ENCODE results near the gene RBM47. TPM values are rescaled to one million over a fixed set of nuclear protein-coding genes. Genes with fewer than 3 reads are reported as not detected.

The RBM47 gene
- total and polyA plus RNA-seq, 8 donors, result 12.3 to 59.6 (median 32.4) TPM

- Histone ChIP-seq H3K27me3 (no peaks in the 10 kb centered on the region), H3K9me3 (no peaks in the 10 kb centered on the region), H3K27ac (peak overlapping the region in 2 of 4 donors; percentile 63 to 67), H3K36me3 (no peaks in the 10 kb centered on the region), H3K4me3 (no peak overlapping the region), H3K4me1 (peaks cover 0 to 42% (median 0%) of the 10 kb centered on the region in 3 donors)
- TF ChIP-seq CTCF (IDR thresholded peaks at IDR 0.05), result no peak
- ATAC-seq (peak; percentile 78 to 89 (median 80)), FAIRE-seq (no peak), DNase-seq (peak in 4 of 6 donors; percentile 41 to 76 (median 65))
- 76 to 78% methylated on average over 13 of the region's 13 CpGs for WGBS, 2 donors
- intact Hi-C loops (cut with DNase I), result no loop called here
Observed at GRCh38 chr4:40621592-40622512, 7.8 kb downstream of the RBM47 start.

GRCh38 chr4:40621229-40621591 is 8.5 kb downstream of the RBM47 start:
- H3K4me3 ChIP-seq, result no peak overlapping the region
- no peaks in the 10 kb centered on the region for H3K36me3 ChIP-seq
- peaks cover 0 to 38% (median 0%) of the 10 kb centered on the region in 3 donors for H3K4me1 ChIP-seq
- intact Hi-C loops (cut with DNase I), result no loop called here
- no peak for TF ChIP-seq CTCF (IDR thresholded peaks at IDR 0.05)
- H3K27ac ChIP-seq, result peak overlapping the region in 2 of 4 donors; percentile 63 to 67
- FAIRE-seq (no peak), ATAC-seq (no peak), DNase-seq (no peak)
- no peaks in the 10 kb centered on the region for H3K27me3 ChIP-seq
- WGBS, 2 donors, result 51 to 53% methylated on average over 4 of the region's 4 CpGs
- H3K9me3 ChIP-seq, result no peaks in the 10 kb centered on the region

GRCh38 chr4:40619600-40619999 is 10.1 kb downstream of the RBM47 start:
- H3K27me3 ChIP-seq, result no peaks in the 10 kb centered on the region
- DNase-seq (no peak), ATAC-seq (no peak), FAIRE-seq (no peak)
- no peak overlapping the region for H3K27ac ChIP-seq
- H3K36me3 ChIP-seq, result no peaks in the 10 kb centered on the region
- H3K9me3 ChIP-seq, result no peaks in the 10 kb centered on the region
- peaks cover 0 to 37% (median 0%) of the 10 kb centered on the region in 3 donors for H3K4me1 ChIP-seq
- no peak for TF ChIP-seq CTCF (IDR thresholded peaks at IDR 0.05)
- intact Hi-C loops (cut with DNase I), result no loop called here
- 89 to 94% methylated on average over 11 of the region's 11 CpGs for WGBS, 2 donors
- no peak overlapping the region for H3K4me3 ChIP-seq

- H3K27ac ChIP-seq, result no peak overlapping the region
- H3K4me1 ChIP-seq, result peaks cover 0 to 25% (median 0%) of the 10 kb centered on the region in 3 donors
- H3K4me3 ChIP-seq, result no peak overlapping the region
- TF ChIP-seq CTCF (IDR thresholded peaks at IDR 0.05), result no peak
- WGBS, 2 donors, result 89 to 95% methylated on average over 2 of the region's 2 CpGs
- FAIRE-seq (no peak), DNase-seq (no peak), ATAC-seq (no peak)
- no peaks in the 10 kb centered on the region for H3K9me3 ChIP-seq
- H3K36me3 ChIP-seq, result no peaks in the 10 kb centered on the region
- intact Hi-C loops (cut with DNase I), result no loop called here
- no peaks in the 10 kb centered on the region for H3K27me3 ChIP-seq
Observed at GRCh38 chr4:40617872-40618271, 11.8 kb downstream of the RBM47 start.

- no peaks in the 10 kb centered on the region for H3K36me3 ChIP-seq
- H3K9me3 ChIP-seq, result no peaks in the 10 kb centered on the region
- H3K27ac ChIP-seq, result no peak overlapping the region
- H3K4me1 ChIP-seq, result no peaks in the 10 kb centered on the region
- WGBS, 2 donors, result 87 to 91% methylated on average over 2 of the region's 2 CpGs
- FAIRE-seq (no peak), ATAC-seq (no peak), DNase-seq (no peak)
- intact Hi-C loops (cut with DNase I), result no loop called here
- no peak for TF ChIP-seq CTCF (IDR thresholded peaks at IDR 0.05)
- no peak overlapping the region for H3K4me3 ChIP-seq
- no peaks in the 10 kb centered on the region for H3K27me3 ChIP-seq
Observed at GRCh38 chr4:40614031-40614430, 15.6 kb downstream of the RBM47 start.

All from pancreas (tissue), 10 donors.